Stimulated activated naive B cell treated with anti-CD40 and anti-IgM and Interleukin-4, amounts not matched to agents 10 μg/mL and 1 μg/mL and 100 μg/mL, for 72 hours (primary cell): ENCODE measurements around the gene IKZF2.

ENCODE experiments used
- ATAC-seq, 2 donors: fragments of 150-1000 bp; cut with Tn5 transposase; replicated peaks; 2 replicates each; pipeline ENCODE4 v1.10.0; 2021; ENCODE audit warnings: moderate library complexity in 1 of 2
- DNase-seq: peaks from one replicate; pipeline ENCODE4 v3.0.0; 2021
- H3K27ac Mint-ChIP-seq: one replicate; pipeline ENCODE4 v1.8.0; 2022; ENCODE audit warnings: mild to moderate bottlenecking, mixed read lengths
- H3K27me3 Mint-ChIP-seq, 2 donors: one replicate each; pipeline ENCODE4 v1.8.0; 2022; ENCODE audit warnings: mixed read lengths in 2 of 2
- H3K36me3 Mint-ChIP-seq, 2 donors: one replicate each; pipeline ENCODE4 v1.8.0; 2022; ENCODE audit warnings: mixed read lengths in 2 of 2, mild to moderate bottlenecking in 1 of 2
- H3K4me1 Mint-ChIP-seq, 2 donors: one replicate each; pipeline ENCODE4 v1.8.0; 2022; ENCODE audit warnings: mixed read lengths in 2 of 2, mild to moderate bottlenecking in 1 of 2
- H3K4me3 Mint-ChIP-seq, 2 donors: one replicate each; pipeline ENCODE4 v1.8.0; 2022; ENCODE audit warnings: mild to moderate bottlenecking in 2 of 2, mixed read lengths in 2 of 2, moderate library complexity in 1 of 2
- H3K9me3 Mint-ChIP-seq, 2 donors: one replicate each; pipeline ENCODE4 v1.8.0; 2022; ENCODE audit warnings: mixed read lengths in 2 of 2, mild to moderate bottlenecking in 1 of 2

The IKZF2 gene

DNA sequence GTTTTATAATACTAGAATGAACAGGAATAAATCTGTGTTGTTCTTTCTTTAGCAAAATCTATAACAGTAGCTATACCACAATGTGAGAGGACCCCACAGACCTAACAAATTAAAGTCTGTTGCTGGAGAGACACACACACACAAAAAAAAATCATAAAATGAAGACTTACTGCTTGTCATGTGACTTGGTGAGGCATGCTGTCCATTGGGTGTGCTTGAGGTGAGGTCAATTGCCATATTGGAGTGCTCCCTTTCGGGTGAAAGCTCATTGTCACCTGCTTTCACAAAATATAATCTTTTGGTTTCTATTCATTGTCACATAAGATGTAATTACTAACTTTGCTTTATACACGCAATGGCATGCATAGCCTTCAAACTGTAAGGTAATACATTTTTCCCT is 3.9 kb downstream of the IKZF2 start:
- Mint-ChIP-seq H3K4me3 (peak overlapping the region in 1 of 2 donors; percentile 4), H3K9me3 (no peaks in the 10 kb centered on the region), H3K27ac (no peak overlapping the region), H3K27me3 (no peaks in the 10 kb centered on the region), H3K36me3 (peaks cover 11 to 16% of the 10 kb centered on the region in 2 donors), H3K4me1 (peaks cover 17 to 32% of the 10 kb centered on the region in 2 donors)
- no peak for DNase-seq
- no peak for ATAC-seq

DNA sequence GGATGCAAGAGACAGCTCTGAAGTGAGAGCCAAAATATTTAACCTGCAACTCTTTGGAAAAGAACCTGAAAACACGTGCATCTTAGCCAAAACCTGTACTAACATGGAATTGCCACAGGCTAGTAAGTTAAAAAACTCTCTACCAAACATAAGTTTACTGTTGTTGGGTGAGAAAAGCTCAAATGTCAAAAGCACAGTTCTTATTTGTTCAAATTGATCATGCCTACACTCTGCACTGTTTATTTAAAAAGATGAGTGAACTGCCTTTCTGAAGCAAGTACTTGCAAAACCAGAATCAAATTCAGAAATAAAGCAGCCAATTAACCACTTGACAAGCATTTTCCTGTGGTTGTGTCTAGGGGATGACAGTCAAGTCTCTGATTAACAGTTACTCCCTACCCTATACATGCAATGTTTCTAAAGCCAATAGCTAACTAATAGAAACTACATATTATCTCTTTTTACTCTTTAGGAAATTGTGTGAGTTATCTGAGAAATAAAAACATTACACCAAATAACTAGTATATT is 5.6 kb downstream of the IKZF2 start:
- Mint-ChIP-seq H3K36me3 (peaks cover 22 to 28% of the 10 kb centered on the region in 2 donors), H3K27ac (no peak overlapping the region), H3K9me3 (no peaks in the 10 kb centered on the region), H3K4me1 (peaks cover 14 to 29% of the 10 kb centered on the region in 2 donors), H3K4me3 (peak overlapping the region in 1 of 2 donors; percentile 39), H3K27me3 (no peaks in the 10 kb centered on the region)
- DNase-seq: no peak
- no peak for ATAC-seq

- peaks cover 0 to 1% of the 10 kb centered on the region in 2 donors for H3K9me3 Mint-ChIP-seq
- H3K27me3 Mint-ChIP-seq: no peaks in the 10 kb centered on the region
- H3K4me3 Mint-ChIP-seq: no peak overlapping the region
- ATAC-seq (no peak), DNase-seq (no peak)
- peaks cover 18 to 19% of the 10 kb centered on the region in 2 donors for H3K36me3 Mint-ChIP-seq
- no peak overlapping the region for H3K27ac Mint-ChIP-seq
- peaks cover 2 to 17% of the 10 kb centered on the region in 2 donors for H3K4me1 Mint-ChIP-seq
Measured at GRCh38 chr2:213137064-213137463, 14.3 kb downstream of the IKZF2 start.

GRCh38 chr2:213129311-213129710 is 22.1 kb downstream of the IKZF2 start:
- H3K36me3 Mint-ChIP-seq: peaks cover 8 to 10% of the 10 kb centered on the region in 2 donors
- no peak overlapping the region for H3K27ac Mint-ChIP-seq
- ATAC-seq (no peak), DNase-seq (no peak)
- H3K4me3 Mint-ChIP-seq: no peak overlapping the region
- H3K4me1 Mint-ChIP-seq: peaks cover 11 to 26% of the 10 kb centered on the region in 2 donors
- no peaks in the 10 kb centered on the region for H3K27me3 Mint-ChIP-seq
- no peaks in the 10 kb centered on the region for H3K9me3 Mint-ChIP-seq

DNA sequence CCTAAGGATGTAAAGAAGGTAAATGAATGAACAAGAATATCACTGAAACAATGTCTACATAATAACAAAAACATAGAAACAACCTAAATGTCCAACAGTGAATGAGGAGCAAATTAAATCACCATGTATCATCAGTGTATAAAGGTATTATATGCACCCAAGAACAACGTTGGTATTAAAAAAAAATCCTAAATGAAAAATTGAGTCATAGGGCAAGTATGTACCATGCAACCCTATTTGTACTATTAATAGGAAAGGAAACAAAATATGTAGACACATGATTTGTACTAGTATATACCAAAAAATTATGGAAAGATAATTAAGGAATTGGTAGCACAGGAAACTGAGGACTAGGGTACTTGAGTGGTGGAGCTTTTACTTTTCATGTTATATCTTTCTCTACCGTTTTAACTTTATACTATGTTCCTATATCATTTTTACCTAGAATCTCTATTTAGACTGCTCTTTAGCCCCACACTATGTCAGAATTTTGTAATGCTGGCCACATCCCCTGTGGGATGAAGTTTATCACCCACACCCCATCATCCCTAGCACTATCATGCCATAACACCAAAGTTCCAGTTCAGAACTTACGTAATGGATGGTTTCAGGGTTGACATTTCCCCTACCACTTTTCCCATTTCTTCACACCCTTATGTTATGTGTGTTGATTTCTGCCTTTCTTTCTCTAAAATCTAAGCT is 25.6 kb downstream of the IKZF2 start:
- H3K27ac Mint-ChIP-seq: no peak overlapping the region
- ATAC-seq (no peak), DNase-seq (no peak)
- peaks cover 19 to 48% of the 10 kb centered on the region in 2 donors for H3K4me1 Mint-ChIP-seq
- no peaks in the 10 kb centered on the region for H3K27me3 Mint-ChIP-seq
- peaks cover 6 to 8% of the 10 kb centered on the region in 2 donors for H3K36me3 Mint-ChIP-seq
- no peaks in the 10 kb centered on the region for H3K9me3 Mint-ChIP-seq
- H3K4me3 Mint-ChIP-seq: no peak overlapping the region

DNA sequence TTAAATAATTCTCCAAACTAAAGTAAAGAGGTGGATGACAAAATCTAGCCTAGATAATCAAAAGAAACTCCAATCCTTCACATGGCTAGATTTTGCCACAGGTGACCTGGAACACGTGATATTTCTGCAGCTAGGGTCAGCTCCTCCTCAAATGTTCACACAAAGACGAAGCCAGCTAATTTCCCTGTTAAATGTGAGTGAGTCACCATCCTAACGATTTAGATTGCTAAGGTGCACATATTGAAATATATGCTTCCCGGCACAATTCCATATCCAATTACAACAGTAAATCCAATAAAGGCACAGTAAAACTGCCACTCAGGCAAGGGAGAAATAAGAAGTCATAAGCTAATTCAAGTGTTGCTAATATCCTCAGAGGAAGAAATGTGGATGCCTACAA is 28.7 kb downstream of the IKZF2 start:
- Mint-ChIP-seq H3K4me3 (no peak overlapping the region), H3K36me3 (no peaks in the 10 kb centered on the region), H3K4me1 (peaks cover 26 to 59% of the 10 kb centered on the region in 2 donors), H3K9me3 (no peaks in the 10 kb centered on the region), H3K27me3 (no peaks in the 10 kb centered on the region), H3K27ac (no peak overlapping the region)
- DNase-seq (no peak), ATAC-seq (no peak)

DNA sequence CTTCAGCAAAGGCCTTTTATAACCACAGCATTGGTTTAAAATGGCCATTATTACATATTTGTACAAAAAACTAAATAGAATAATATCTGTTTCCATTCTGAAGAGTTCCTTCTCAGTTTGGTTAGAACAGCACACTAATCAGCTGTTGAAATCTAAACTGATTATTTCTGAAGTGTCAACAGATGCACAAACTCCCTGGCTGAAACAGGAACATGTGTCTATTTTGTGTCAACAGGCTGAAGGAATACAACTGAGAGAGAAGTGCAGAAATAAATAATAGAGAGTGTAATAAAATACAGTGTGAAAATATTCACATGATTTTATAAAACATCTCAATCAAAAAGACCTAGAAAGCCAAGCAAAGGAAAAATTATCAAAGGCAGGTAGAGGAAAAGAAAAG is 29.7 kb downstream of the IKZF2 start:
- no peaks in the 10 kb centered on the region for H3K9me3 Mint-ChIP-seq
- H3K4me3 Mint-ChIP-seq: no peak overlapping the region
- peaks cover 29 to 68% of the 10 kb centered on the region in 2 donors for H3K4me1 Mint-ChIP-seq
- H3K27me3 Mint-ChIP-seq: no peaks in the 10 kb centered on the region
- DNase-seq: no peak
- H3K27ac Mint-ChIP-seq: no peak overlapping the region
- no peak for ATAC-seq
- no peaks in the 10 kb centered on the region for H3K36me3 Mint-ChIP-seq

GRCh38 chr2:213119061-213119809 is 32.2 kb downstream of the IKZF2 start:
- Mint-ChIP-seq H3K9me3 (no peaks in the 10 kb centered on the region), H3K36me3 (no peaks in the 10 kb centered on the region), H3K27me3 (no peaks in the 10 kb centered on the region), H3K4me3 (peak overlapping the region; percentile 58), H3K4me1 (peaks cover 25 to 61% of the 10 kb centered on the region in 2 donors), H3K27ac (peak overlapping the region; percentile 81)
- ATAC-seq: peak; percentile 90 to 92
- DNase-seq: peak; percentile 33

DNA sequence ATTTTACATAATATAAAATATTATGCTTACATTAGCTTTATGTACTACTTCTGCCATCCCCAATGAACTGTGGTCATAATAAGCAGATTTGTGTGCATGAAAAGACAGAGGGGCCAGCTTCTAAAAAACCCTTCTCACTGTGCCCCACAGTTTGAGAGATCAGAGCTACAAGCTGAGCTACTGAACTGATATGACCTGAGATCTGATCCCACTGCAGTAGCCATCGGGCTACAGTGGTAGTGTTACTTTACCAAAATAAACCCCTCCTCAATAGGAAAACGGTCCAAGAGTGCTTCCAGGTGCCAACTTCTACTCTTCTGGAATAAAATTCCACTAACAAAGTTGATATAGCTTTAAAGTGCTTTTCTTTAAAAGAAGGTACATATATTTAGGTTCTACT is 43.1 kb downstream of the IKZF2 start:
- no peak overlapping the region for H3K27ac Mint-ChIP-seq

GRCh38 chr2:213107728-213108127 is 43.7 kb downstream of the IKZF2 start:
- Mint-ChIP-seq H3K4me1 (peaks cover 10 to 30% of the 10 kb centered on the region in 2 donors), H3K9me3 (no peaks in the 10 kb centered on the region)

More for the DNA sequence above, 43.1 kb downstream of the IKZF2 start:
- Mint-ChIP-seq H3K9me3 (no peaks in the 10 kb centered on the region), H3K27me3 (no peaks in the 10 kb centered on the region), H3K4me3 (no peak overlapping the region), H3K36me3 (peaks cover 3 to 7% of the 10 kb centered on the region in 2 donors), H3K4me1 (peaks cover 8 to 29% of the 10 kb centered on the region in 2 donors)
- ATAC-seq: no peak
- no peak for DNase-seq

GRCh38 chr2:213105212-213105611 is 46.2 kb downstream of the IKZF2 start:
- peak overlapping the region in 1 of 2 donors; percentile 36 for H3K4me3 Mint-ChIP-seq
- H3K27ac Mint-ChIP-seq: no peak overlapping the region
- no peak for ATAC-seq
- H3K27me3 Mint-ChIP-seq: no peaks in the 10 kb centered on the region
- H3K36me3 Mint-ChIP-seq: peaks cover 3 to 7% of the 10 kb centered on the region in 2 donors
- H3K4me1 Mint-ChIP-seq: peaks cover 14 to 41% of the 10 kb centered on the region in 2 donors
- no peaks in the 10 kb centered on the region for H3K9me3 Mint-ChIP-seq
- no peak for DNase-seq

More at GRCh38 chr2:213107728-213108127, 43.7 kb downstream of the IKZF2 start:
- DNase-seq (no peak), ATAC-seq (no peak)
- Mint-ChIP-seq H3K27ac (peak overlapping the region; percentile 42), H3K4me3 (no peak overlapping the region), H3K36me3 (peaks cover 3 to 7% of the 10 kb centered on the region in 2 donors), H3K27me3 (no peaks in the 10 kb centered on the region)

DNA sequence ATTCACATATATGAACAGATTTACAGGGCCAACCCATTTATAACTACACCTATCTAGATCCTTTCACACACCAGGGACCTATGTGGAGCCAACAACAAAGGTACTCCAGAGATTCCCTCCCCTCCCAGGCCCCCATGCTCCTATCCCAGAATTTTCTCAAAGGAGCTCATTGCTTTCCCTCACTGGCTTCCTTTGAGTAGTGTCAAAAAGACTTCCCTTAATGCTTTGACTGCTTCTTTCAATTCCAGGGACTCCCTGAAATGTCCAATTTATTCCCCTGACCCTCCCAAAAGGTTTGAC is 46.6 kb downstream of the IKZF2 start:
- H3K27ac Mint-ChIP-seq: no peak overlapping the region

GRCh38 chr2:213104092-213104902 is 47.1 kb downstream of the IKZF2 start:
- Mint-ChIP-seq H3K4me3 (peak overlapping the region; percentile 10 to 61), H3K27me3 (no peaks in the 10 kb centered on the region), H3K4me1 (peaks cover 17 to 45% of the 10 kb centered on the region in 2 donors), H3K36me3 (peaks cover 3 to 7% of the 10 kb centered on the region in 2 donors), H3K9me3 (no peaks in the 10 kb centered on the region), H3K27ac (no peak overlapping the region)
- DNase-seq (no peak), ATAC-seq (peak in 1 of 2 donors; percentile 34)

More for the DNA sequence above, 46.6 kb downstream of the IKZF2 start:
- H3K27me3 Mint-ChIP-seq: no peaks in the 10 kb centered on the region
- H3K4me3 Mint-ChIP-seq: peak overlapping the region in 1 of 2 donors; percentile 36
- no peak for ATAC-seq
- no peaks in the 10 kb centered on the region for H3K9me3 Mint-ChIP-seq
- H3K36me3 Mint-ChIP-seq: peaks cover 3 to 7% of the 10 kb centered on the region in 2 donors
- H3K4me1 Mint-ChIP-seq: peaks cover 14 to 41% of the 10 kb centered on the region in 2 donors
- DNase-seq: no peak
